H1 (cell line): ENCODE data around the gene FOXC1. TPM values are rescaled to one million over a fixed set of nuclear protein-coding genes. Genes with fewer than 3 reads are reported as not detected.

Experiments used
- ASH2L ChIP-seq: fragments of 200-600, 300-600 bp; sonication (generic); IDR thresholded peaks from one replicate; pipeline ENCODE4 v1.7.1; 2017; ENCODE audit warnings: low read length
- CEBPB ChIP-seq: IDR thresholded peaks from 2 replicates; pipeline ENCODE4 v1.6.1; 2012; ENCODE audit warnings: low read depth, low read length
- CTBP2 ChIP-seq: IDR thresholded peaks from 2 replicates; pipeline ENCODE4 v1.7.0; 2011; ENCODE audit warnings: borderline replicate concordance, mild to moderate bottlenecking, moderate library complexity, mixed read lengths, low read length; ENCODE audit not compliant: insufficient read depth, insufficient read length
- CTCF ChIP-seq, 3 experiments: IDR thresholded peaks; 1 replicate in 2 of 3; 2 replicates in 1 of 3; pipeline versions ENCODE4 v1.5.1 to v1.6.1; 2011; ENCODE audit warnings: low read length in 3 of 3, mild to moderate bottlenecking in 3 of 3, inconsistent platforms in 2 of 3, low read depth in 1 of 3, moderate library complexity in 1 of 3; ENCODE audit not compliant: insufficient read depth in 1 of 3; ENCODE audit errors: control extremely low read depth in 1 of 3
- E2F6 ChIP-seq: IDR thresholded peaks from 2 replicates; pipeline ENCODE4 v1.6.1; 2012; ENCODE audit warnings: inconsistent platforms
- EZH2 ChIP-seq: fragments of 200-600 bp; sonication (generic); IDR thresholded peaks from 2 replicates; pipeline ENCODE4 v1.7.1; 2012; ENCODE audit warnings: low read depth, mild to moderate bottlenecking, moderate library complexity, low read length, inconsistent platforms; ENCODE audit not compliant: severe bottlenecking
- FOSL1 ChIP-seq: IDR thresholded peaks from 2 replicates; pipeline ENCODE4 v1.6.1; 2011; ENCODE audit warnings: mild to moderate bottlenecking, low read depth, low read length, moderate library complexity; ENCODE audit not compliant: insufficient read depth
- GTF2F1 ChIP-seq: IDR thresholded peaks from 2 replicates; pipeline ENCODE4 v1.6.1; 2012; ENCODE audit warnings: low read depth, low read length, improper control_type of control experiment, borderline replicate concordance
- HDAC2 ChIP-seq, 2 experiments: fragments of 300-600 bp in 1 of 2; sonication (generic) in 1 of 2; IDR thresholded peaks; 2 replicates each; pipeline ENCODE4 v1.6.1; 2011 to 2012; ENCODE audit warnings: low read depth in 2 of 2, low read length in 2 of 2, mild to moderate bottlenecking in 2 of 2, moderate library complexity in 2 of 2, borderline replicate concordance in 1 of 2, inconsistent platforms in 1 of 2
- KDM4A ChIP-seq: IDR thresholded peaks from one replicate; pipeline ENCODE4 v1.7.1; 2012; ENCODE audit warnings: low read depth, mild to moderate bottlenecking, moderate library complexity, low read length, inconsistent platforms; ENCODE audit not compliant: severe bottlenecking
- RNF2 ChIP-seq: fragments of 200-900, 300-1000 bp; sonication (generic); IDR thresholded peaks from 2 replicates; pipeline ENCODE4 v1.7.1; 2016; ENCODE audit warnings: borderline replicate concordance, low read depth, mild to moderate bottlenecking, antibody characterized with exemption, low read length; ENCODE audit not compliant: poor library complexity, severe bottlenecking; ENCODE audit errors: missing control alignments
- RXRA ChIP-seq: IDR thresholded peaks from 2 replicates; pipeline ENCODE4 v1.6.1; 2011; ENCODE audit warnings: low read depth, mild to moderate bottlenecking, low read length, moderate library complexity; ENCODE audit not compliant: insufficient read depth
- SIX5 ChIP-seq: IDR thresholded peaks from 2 replicates; pipeline ENCODE4 v1.6.1; 2011; ENCODE audit warnings: mild to moderate bottlenecking, low read depth, low read length
- SRF ChIP-seq: IDR thresholded peaks from 2 replicates; pipeline ENCODE4 v1.6.1; 2011; ENCODE audit warnings: mild to moderate bottlenecking, low read depth, low read length, moderate library complexity
- SUZ12 ChIP-seq: fragments of 200-600 bp; sonication (generic); IDR thresholded peaks from 2 replicates; pipeline ENCODE4 v1.6.1; 2012; ENCODE audit warnings: mild to moderate bottlenecking, inconsistent platforms, low read length, moderate library complexity, mixed read lengths
- TAF1 ChIP-seq: IDR thresholded peaks from 2 replicates; pipeline ENCODE4 v1.6.1; 2011; ENCODE audit warnings: mild to moderate bottlenecking, low read depth, low read length
- TBP ChIP-seq: IDR thresholded peaks from 2 replicates; pipeline ENCODE4 v1.6.1; 2011; ENCODE audit warnings: low read depth, low read length, improper control_type of control experiment
- polyA plus RNA-seq, 7 experiments: library from polyadenylated mRNA; depleted of rRNA in 3 of 7; stranded (reverse) in 5 of 7; unstranded in 2 of 7; fragments of >200 nt in 5 of 7; fragments of 200-250 nt in 2 of 7; gene quantifications; 1 replicate in 5 of 7; 2 replicates in 1 of 7; 4 replicates in 1 of 7; pipeline versions ENCODE4 v1.2.1 to v1.2.3, GENCODE V29; 2011 to 2013; ENCODE audit warnings: missing spikeins in 2 of 7, mixed read lengths in 2 of 7
- total RNA-seq: library from RNA; stranded (reverse); fragmentation: NEBNext Ultra II Directional; extraction: Animal tissue kit (Norgen Biotek cat#: 25700); gene quantifications from 2 replicates; pipeline ENCODE4 v1.2.1, GENCODE V29; 2021
- TF ChIP-seq, protein P1 (sequence below): IDR thresholded peaks from 2 replicates; pipeline ENCODE4 v1.6.1; 2011; ENCODE audit warnings: low read length, improper control_type of control experiment

Gene FOXC1
- total and polyA plus RNA-seq, 2 of the 8 experiments (the other 6 are each of a cell fraction or from before 2014, with no cell fraction given): 0.22 TPM; not detected in 1

DNA sequence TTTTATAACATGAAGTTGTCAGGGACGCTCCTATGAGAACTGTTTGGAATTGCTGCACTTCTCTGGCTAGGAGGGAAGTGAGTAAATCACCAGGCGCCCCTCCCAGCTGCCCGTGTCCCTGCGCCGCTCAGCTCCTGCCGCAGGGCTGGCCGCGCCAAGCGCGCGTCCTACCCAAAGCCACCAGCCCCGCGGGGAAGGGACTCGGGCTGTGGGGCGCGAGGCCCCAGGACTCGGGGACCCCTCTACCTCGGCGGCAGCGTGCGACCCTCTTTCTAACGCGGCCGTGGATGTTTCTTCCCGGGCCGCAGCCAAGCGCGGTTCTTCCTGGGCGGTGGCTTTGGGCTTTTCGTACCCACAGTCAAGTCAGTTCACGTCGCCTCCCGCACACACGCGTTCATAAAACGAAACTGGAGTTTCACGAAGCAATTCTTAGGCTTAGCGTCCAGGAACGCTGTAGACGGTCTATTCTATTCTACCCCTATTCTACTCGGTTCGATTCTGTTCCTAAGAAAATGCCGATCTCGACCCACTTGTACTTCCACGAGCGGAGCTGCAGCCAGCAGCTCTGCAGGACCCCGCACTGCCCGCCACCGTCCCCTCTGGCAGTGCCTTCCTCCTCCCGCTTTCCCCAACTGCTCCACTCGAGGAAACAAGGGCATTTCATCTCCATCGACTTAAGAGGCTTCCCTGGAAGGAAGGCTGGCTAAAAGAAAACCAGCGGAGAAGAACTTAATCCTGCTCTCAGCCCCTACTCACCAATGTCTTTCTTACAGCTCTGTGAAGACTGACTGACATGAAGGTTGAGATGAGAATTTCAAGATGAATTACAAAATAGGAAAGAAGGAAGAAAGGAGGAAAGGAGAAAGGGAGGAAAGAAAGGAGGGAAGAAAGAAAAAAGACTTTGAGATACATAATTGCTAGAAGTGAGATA lies 15.4 kb downstream of the FOXC1 start (continued):
- TF ChIP-seq CTCF (IDR thresholded peaks at IDR 0.05; ENCODE audit: control extremely low read depth in 1 of 3, insufficient read depth in 1 of 3, low read depth in 1 of 3, low read length in 3 of 3) (no peak), FOSL1 (no peak), RXRA (no peak), SIX5 (no peak), HDAC2 (IDR thresholded peaks at IDR 0.05; ENCODE audit: borderline replicate concordance in 1 of 2, low read depth in 2 of 2, low read length in 2 of 2) (no peak), GTF2F1 (no peak), RNF2 (peak; percentile 95), TBP (no peak), ASH2L (no peak), CTBP2 (no peak), EZH2 (peak; percentile 92), TAF1 (no peak), SUZ12 (peak; percentile 84; the same call in 1 of the 2 replicates), CEBPB (no peak), KDM4A (no peak), E2F6 (no peak), SRF (no peak)
- TF ChIP-seq, protein P1, sequence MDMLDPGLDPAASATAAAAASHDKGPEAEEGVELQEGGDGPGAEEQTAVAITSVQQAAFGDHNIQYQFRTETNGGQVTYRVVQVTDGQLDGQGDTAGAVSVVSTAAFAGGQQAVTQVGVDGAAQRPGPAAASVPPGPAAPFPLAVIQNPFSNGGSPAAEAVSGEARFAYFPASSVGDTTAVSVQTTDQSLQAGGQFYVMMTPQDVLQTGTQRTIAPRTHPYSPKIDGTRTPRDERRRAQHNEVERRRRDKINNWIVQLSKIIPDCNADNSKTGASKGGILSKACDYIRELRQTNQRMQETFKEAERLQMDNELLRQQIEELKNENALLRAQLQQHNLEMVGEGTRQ: no peak
